ENCODE results near the gene IL10RA.

- TF ChIP-seq GABPA (IDR thresholded peaks at IDR 0.05 in 1 of 2, conservative IDR thresholded peaks at IDR 0.05 in 1 of 2) (no peak), TAF1 (conservative IDR thresholded peaks at IDR 0.05) (no peak), FOXA2 (IDR thresholded peaks at IDR 0.05) (no peak)
These were observed 61.6 kb downstream of the IL10RA start for GRCh38 chr11:118047749-118048148.

Measured in liver (tissue), 2 donors.